CD4-positive, alpha-beta T cell (primary cell): ENCODE measurements around the gene HS3ST5. TPM values are rescaled to one million over a fixed set of nuclear protein-coding genes. Genes with fewer than 3 reads are reported as not detected.

ENCODE experiments used
- ATAC-seq: fragments of 200-7000 bp; cut with Tn5 transposase; one replicate; pipeline ENCODE4 v1.10.0; 2022; ENCODE audit warnings: mild to moderate bottlenecking; ENCODE audit not compliant: poor library complexity
- CTCF ChIA-PET: fragments of 350-600 bp; sonication (Branson Sonifier 250); formaldehyde crosslinking; loops from one replicate; lab custom pipeline; 2021; ENCODE audit warnings: antibody characterized with exemption, inconsistent platforms; lab: Charles Lee
- POLR2A ChIA-PET: fragments of 350-600 bp; sonication (Branson Sonifier 250); formaldehyde crosslinking; loops from one replicate; lab custom pipeline; 2021; ENCODE audit warnings: antibody characterized with exemption, inconsistent platforms; lab: Charles Lee
- DNase-seq, 14 experiments: peaks; one replicate each; pipeline ENCODE4 v3.0.0-alpha.2; 2013 to 2020; ENCODE audit warnings: mixed read lengths in 2 of 14
- H3K27ac ChIP-seq, 2 donors: one replicate each; pipeline versions ENCODE4 v1.5.1 to v1.7.0; 2013; ENCODE audit warnings: low read length in 2 of 2, low read depth in 1 of 2, mild to moderate bottlenecking in 1 of 2
- H3K27me3 ChIP-seq, 2 experiments: 1 replicate in 1 of 2; 2 replicates in 1 of 2; pipeline versions ENCODE4 v1.6.1 to v1.7.0; 2013; ENCODE audit warnings: low read length in 2 of 2, control low read depth in 1 of 2, mild to moderate bottlenecking in 1 of 2, moderate library complexity in 1 of 2; ENCODE audit not compliant: insufficient read depth in 2 of 2, control insufficient read depth in 1 of 2
- H3K36me3 ChIP-seq: one replicate; pipeline ENCODE4 v1.6.1; 2013; ENCODE audit warnings: low read length, control low read depth; ENCODE audit not compliant: insufficient read depth
- H3K4me1 ChIP-seq: one replicate; pipeline ENCODE4 v1.6.1; 2013; ENCODE audit warnings: low read length, control low read depth; ENCODE audit not compliant: insufficient read depth
- H3K4me3 ChIP-seq: one replicate; pipeline ENCODE4 v1.5.1; 2013; ENCODE audit warnings: mild to moderate bottlenecking, low read length, moderate library complexity
- H3K9me3 ChIP-seq, 2 experiments: 1 replicate in 1 of 2; 2 replicates in 1 of 2; pipeline versions ENCODE4 v1.6.1 to v1.7.0; 2013; ENCODE audit warnings: low read length in 2 of 2, mild to moderate bottlenecking in 2 of 2, control low read depth in 1 of 2, moderate library complexity in 1 of 2; ENCODE audit not compliant: control insufficient read depth in 1 of 2, insufficient read depth in 1 of 2
- H3K27ac Mint-ChIP-seq: one replicate; pipeline ENCODE4 v1.8.0; 2020; ENCODE audit warnings: mixed read lengths
- H3K27me3 Mint-ChIP-seq: one replicate; pipeline ENCODE4 v1.8.0; 2021; ENCODE audit warnings: mixed read lengths
- H3K36me3 Mint-ChIP-seq: one replicate; pipeline ENCODE4 v1.8.0; 2021; ENCODE audit warnings: low read depth, mixed read lengths
- H3K4me1 Mint-ChIP-seq: one replicate; pipeline ENCODE4 v1.8.0; 2021; ENCODE audit warnings: low read depth, mixed read lengths
- H3K4me3 Mint-ChIP-seq: one replicate; pipeline ENCODE4 v1.8.0; 2020; ENCODE audit warnings: mild to moderate bottlenecking, mixed read lengths
- H3K9me3 Mint-ChIP-seq: one replicate; pipeline ENCODE4 v1.8.0; 2020; ENCODE audit warnings: mixed read lengths
- intact Hi-C, 2 experiments: fragments of 100-400 bp; cut with DNase I in 1 of 2; cut with micrococcal nuclease in 1 of 2; formaldehyde crosslinking; loops; one replicate each; pipeline versions ENCODE4 v1.15.1 to v1.9.0; 2023 to 2025; cut with DNase I, micrococcal nuclease
- total RNA-seq, 174 experiments: library from RNA in 2 of 174; stranded (reverse) in 2 of 174; gene quantifications; one replicate each; pipeline ENCODE4 v1.2.3 and lab custom pipeline; 2021 to 2026
- TF ChIP-seq, protein P1 (sequence below): fragments of 200-600 bp; IDR thresholded peaks from one replicate; pipeline ENCODE4 v1.8.0; 2022; ENCODE audit warnings: antibody characterized with exemption, mild to moderate bottlenecking

Gene HS3ST5
- total RNA-seq, 2 experiments from 2014 or later = not detected

DNA sequence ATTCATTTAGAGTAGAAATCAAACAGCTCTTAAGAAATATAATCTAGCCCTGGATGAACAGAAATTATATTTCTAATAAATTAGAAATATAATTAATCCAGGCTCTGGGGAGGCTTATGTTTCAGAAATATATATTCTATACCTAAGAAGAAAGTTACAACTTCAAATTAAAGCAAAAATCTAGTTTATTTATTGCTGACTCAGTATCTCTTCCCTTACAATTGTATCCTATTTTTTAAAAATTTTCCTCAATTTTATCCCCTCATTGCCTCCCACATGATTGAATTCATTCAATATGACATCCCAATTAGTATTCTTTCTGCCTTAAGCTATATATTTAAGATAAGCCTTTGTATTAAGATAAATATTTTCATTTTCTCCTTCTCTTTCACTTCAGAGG is 71.4 kb downstream of the HS3ST5 start:
- DNase-seq (no peak), ATAC-seq (no peak)
- TF ChIP-seq, protein P1, sequence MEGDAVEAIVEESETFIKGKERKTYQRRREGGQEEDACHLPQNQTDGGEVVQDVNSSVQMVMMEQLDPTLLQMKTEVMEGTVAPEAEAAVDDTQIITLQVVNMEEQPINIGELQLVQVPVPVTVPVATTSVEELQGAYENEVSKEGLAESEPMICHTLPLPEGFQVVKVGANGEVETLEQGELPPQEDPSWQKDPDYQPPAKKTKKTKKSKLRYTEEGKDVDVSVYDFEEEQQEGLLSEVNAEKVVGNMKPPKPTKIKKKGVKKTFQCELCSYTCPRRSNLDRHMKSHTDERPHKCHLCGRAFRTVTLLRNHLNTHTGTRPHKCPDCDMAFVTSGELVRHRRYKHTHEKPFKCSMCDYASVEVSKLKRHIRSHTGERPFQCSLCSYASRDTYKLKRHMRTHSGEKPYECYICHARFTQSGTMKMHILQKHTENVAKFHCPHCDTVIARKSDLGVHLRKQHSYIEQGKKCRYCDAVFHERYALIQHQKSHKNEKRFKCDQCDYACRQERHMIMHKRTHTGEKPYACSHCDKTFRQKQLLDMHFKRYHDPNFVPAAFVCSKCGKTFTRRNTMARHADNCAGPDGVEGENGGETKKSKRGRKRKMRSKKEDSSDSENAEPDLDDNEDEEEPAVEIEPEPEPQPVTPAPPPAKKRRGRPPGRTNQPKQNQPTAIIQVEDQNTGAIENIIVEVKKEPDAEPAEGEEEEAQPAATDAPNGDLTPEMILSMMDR = no peak
- H3K27me3 Mint-ChIP-seq = no peaks in the 10 kb centered on the region
- ChIA-PET POLR2A (no interaction called here), CTCF (no interaction called here)
- H3K4me1 Mint-ChIP-seq = no peaks in the 10 kb centered on the region
- H3K27me3 ChIP-seq = no peaks in the 10 kb centered on the region
- H3K4me3 Mint-ChIP-seq = no peak overlapping the region
- intact Hi-C loops = no loop called here
- no peak overlapping the region for H3K4me3 ChIP-seq
- H3K27ac ChIP-seq = no peak overlapping the region
- no peaks in the 10 kb centered on the region for H3K9me3 ChIP-seq
- H3K36me3 ChIP-seq = no peaks in the 10 kb centered on the region
- no peaks in the 10 kb centered on the region for H3K9me3 Mint-ChIP-seq
- H3K36me3 Mint-ChIP-seq = no peaks in the 10 kb centered on the region
- no peak overlapping the region for H3K27ac Mint-ChIP-seq
- H3K4me1 ChIP-seq = no peaks in the 10 kb centered on the region

DNA sequence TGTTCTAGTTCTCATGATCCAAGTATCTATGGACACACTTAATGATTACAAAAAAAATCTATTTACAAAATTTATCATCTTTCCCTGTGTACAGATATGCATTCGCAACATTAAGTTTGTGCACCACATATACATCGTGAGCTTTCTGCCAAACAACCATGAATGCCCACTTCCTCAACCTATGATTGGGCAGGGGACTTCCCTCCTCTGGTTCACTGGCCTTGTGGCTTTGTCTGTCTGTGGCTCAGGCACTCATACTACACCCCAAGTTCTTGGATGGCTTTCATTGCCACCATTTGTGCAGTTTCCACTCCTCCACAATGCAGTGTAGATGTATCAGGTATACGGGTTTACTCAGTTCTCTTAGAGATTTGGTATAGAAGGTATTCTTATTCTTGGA is 74.9 kb downstream of the HS3ST5 start:
- H3K27me3 Mint-ChIP-seq = no peaks in the 10 kb centered on the region
- ChIA-PET CTCF (no interaction called here), POLR2A (no interaction called here)
- intact Hi-C loops = no loop called here
- no peak overlapping the region for H3K4me3 ChIP-seq
- H3K27ac ChIP-seq = no peak overlapping the region
- DNase-seq = no peak
- H3K9me3 Mint-ChIP-seq = no peaks in the 10 kb centered on the region
- H3K4me1 ChIP-seq = no peaks in the 10 kb centered on the region
- no peaks in the 10 kb centered on the region for H3K9me3 ChIP-seq
- TF ChIP-seq, protein P1 = no peak
- no peaks in the 10 kb centered on the region for H3K4me1 Mint-ChIP-seq
- no peaks in the 10 kb centered on the region for H3K36me3 ChIP-seq
- no peak overlapping the region for H3K27ac Mint-ChIP-seq
- H3K36me3 Mint-ChIP-seq = no peaks in the 10 kb centered on the region
- no peak for ATAC-seq
- H3K27me3 ChIP-seq = no peaks in the 10 kb centered on the region
- no peak overlapping the region for H3K4me3 Mint-ChIP-seq

DNA sequence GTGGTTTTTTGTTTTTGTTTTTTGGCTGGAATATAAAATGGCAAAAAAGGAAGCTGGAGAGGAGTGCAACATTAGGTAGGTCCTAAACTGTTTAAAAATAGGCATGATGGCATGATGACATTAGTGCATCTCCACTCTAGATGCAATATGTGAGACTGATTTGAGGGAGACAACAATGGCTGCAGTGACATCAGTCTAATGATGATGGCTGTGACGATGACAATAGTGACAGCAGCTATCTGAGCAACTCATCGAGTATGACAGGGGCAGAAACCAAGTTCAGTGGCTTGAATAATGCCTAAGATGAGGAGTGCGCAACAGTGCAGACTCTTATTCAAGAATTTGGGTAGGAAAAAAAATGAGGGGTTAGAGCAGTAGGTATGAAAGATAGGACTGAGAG is 82.0 kb downstream of the HS3ST5 start:
- Histone ChIP-seq H3K27me3 (no peaks in the 10 kb centered on the region), H3K36me3 (no peaks in the 10 kb centered on the region), H3K4me3 (no peak overlapping the region), H3K9me3 (no peaks in the 10 kb centered on the region), H3K4me1 (no peaks in the 10 kb centered on the region), H3K27ac (no peak overlapping the region)
- TF ChIP-seq, protein P1 = no peak
- ChIA-PET POLR2A (no interaction called here), CTCF (no interaction called here)
- no peaks in the 10 kb centered on the region for H3K27me3 Mint-ChIP-seq
- no peaks in the 10 kb centered on the region for H3K4me1 Mint-ChIP-seq
- DNase-seq (no peak), ATAC-seq (no peak)
- intact Hi-C loops = no loop called here
- H3K9me3 Mint-ChIP-seq = no peaks in the 10 kb centered on the region
- no peaks in the 10 kb centered on the region for H3K36me3 Mint-ChIP-seq
- H3K27ac Mint-ChIP-seq = no peak overlapping the region
- H3K4me3 Mint-ChIP-seq = no peak overlapping the region
